ENCODE measurements around the gene ZNF827. TPM values are rescaled to one million over a fixed set of nuclear protein-coding genes. Genes with fewer than 3 reads are reported as not detected.

The ZNF827 gene
- total and polyA plus RNA-seq, 7 donors, result 1.8 to 37.7 (median 11.3) TPM

DNA sequence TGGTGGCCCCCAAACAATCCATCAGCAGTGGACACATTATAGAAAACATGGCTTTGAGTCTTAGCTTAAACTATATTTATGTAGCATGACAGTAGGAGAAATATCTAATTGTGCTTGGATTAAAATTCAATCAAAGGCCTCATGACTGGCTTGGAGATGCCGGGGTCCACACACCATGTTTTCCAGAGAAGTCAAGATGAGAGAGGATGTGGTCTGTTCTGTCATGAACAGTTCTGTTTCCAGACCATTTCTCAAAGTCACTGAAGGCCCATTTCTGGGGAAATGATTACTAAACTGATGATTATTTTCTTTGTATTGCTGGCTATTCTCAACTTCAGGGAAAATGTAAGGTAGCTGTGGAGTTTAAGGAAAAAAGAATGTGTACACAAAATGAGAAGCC is 182.4 kb downstream of the ZNF827 start:
- no peaks in the 10 kb centered on the region for H3K4me1 ChIP-seq
- H3K4me3 ChIP-seq, result no peak overlapping the region
- intact Hi-C loops (cut with DNase I), result no loop called here
- DNase-seq, result no peak
- TF ChIP-seq CTCF (IDR thresholded peaks at IDR 0.05) (no peak), POLR2AphosphoS5 (IDR thresholded peaks at IDR 0.05) (no peak), POLR2A (IDR thresholded peaks at IDR 0.05) (no peak), EP300 (IDR thresholded peaks at IDR 0.05) (no peak)
- no peaks in the 10 kb centered on the region for H3K27me3 ChIP-seq
- no peaks in the 10 kb centered on the region for H3K9me3 ChIP-seq
- no peak overlapping the region for H3K27ac ChIP-seq
- 90 to 93% methylated on average over 1 of the region's 1 CpG for WGBS, 2 donors
- peaks cover 0 to 17% (median 15%) of the 10 kb centered on the region in 4 donors for H3K36me3 ChIP-seq

DNA sequence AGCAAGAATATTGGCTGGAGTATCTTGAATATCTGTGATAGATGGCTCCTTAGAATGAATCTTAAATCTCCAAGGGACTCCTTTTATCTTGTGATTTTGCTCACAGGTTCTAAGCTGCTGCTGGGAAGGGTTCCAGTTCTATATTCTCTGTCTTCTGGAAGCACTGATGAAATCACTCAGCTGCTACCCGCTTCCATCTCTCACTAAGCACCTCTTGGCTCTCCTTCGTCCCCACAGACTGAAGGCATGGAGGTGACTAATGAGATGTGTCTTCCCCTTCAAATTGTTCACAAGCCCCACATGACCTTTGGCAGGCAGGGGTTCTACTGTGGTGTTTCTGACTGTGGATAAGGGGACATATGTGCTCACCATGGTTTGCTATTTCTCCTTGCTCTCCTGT is 182.8 kb downstream of the ZNF827 start:
- 95 to 96% methylated on average over 2 of the region's 2 CpGs for WGBS, 2 donors
- Histone ChIP-seq H3K4me1 (no peaks in the 10 kb centered on the region), H3K36me3 (peaks cover 0 to 12% (median 11%) of the 10 kb centered on the region in 4 donors), H3K27ac (no peak overlapping the region), H3K9me3 (no peaks in the 10 kb centered on the region), H3K4me3 (no peak overlapping the region), H3K27me3 (no peaks in the 10 kb centered on the region)
- intact Hi-C loops (cut with DNase I), result no loop called here
- no peak for DNase-seq
- no peak for TF ChIP-seq CTCF (IDR thresholded peaks at IDR 0.05)
- no peak for TF ChIP-seq POLR2AphosphoS5 (IDR thresholded peaks at IDR 0.05)
- TF ChIP-seq EP300 (IDR thresholded peaks at IDR 0.05), result no peak
- no peak for TF ChIP-seq POLR2A (IDR thresholded peaks at IDR 0.05)

- no peaks in the 10 kb centered on the region for H3K27me3 ChIP-seq
- H3K4me3 ChIP-seq, result no peak overlapping the region
- WGBS, 2 donors, result 94 to 96% methylated on average over 2 of the region's 2 CpGs
- no peaks in the 10 kb centered on the region for H3K36me3 ChIP-seq
- TF ChIP-seq CTCF (IDR thresholded peaks at IDR 0.05), result no peak
- TF ChIP-seq EP300 (IDR thresholded peaks at IDR 0.05), result no peak
- TF ChIP-seq POLR2AphosphoS5 (IDR thresholded peaks at IDR 0.05), result no peak
- no peak for TF ChIP-seq POLR2A (IDR thresholded peaks at IDR 0.05)
- H3K27ac ChIP-seq, result no peak overlapping the region
- peaks cover 0 to 4% (median 0%) of the 10 kb centered on the region in 4 donors for H3K4me1 ChIP-seq
- H3K9me3 ChIP-seq, result no peaks in the 10 kb centered on the region
- DNase-seq, result no peak
- intact Hi-C loops (cut with DNase I), result no loop called here
Measured at GRCh38 chr4:145743641-145744040, 195.0 kb downstream of the ZNF827 start.

GRCh38 chr4:145740806-145741205 is 197.8 kb downstream of the ZNF827 start:
- WGBS, 2 donors, result 80 to 83% methylated on average over 2 of the region's 2 CpGs

GRCh38 chr4:145739845-145740244 is 198.8 kb downstream of the ZNF827 start:
- no peak for DNase-seq
- intact Hi-C loops (cut with DNase I), result loop anchor here (5.0 to 10.0 kb wide), 4 partner anchors 77 to 785 kb away; partner anchors contain the start of genes OTUD4, SLC10A7 and SMAD1
- no peaks in the 10 kb centered on the region for H3K27me3 ChIP-seq
- no peaks in the 10 kb centered on the region for H3K9me3 ChIP-seq
- no peaks in the 10 kb centered on the region for H3K36me3 ChIP-seq
- H3K27ac ChIP-seq, result no peak overlapping the region
- WGBS, 2 donors, result 11 to 51% methylated on average over 5 of the region's 5 CpGs
- peaks cover 0 to 25% (median 23%) of the 10 kb centered on the region in 4 donors for H3K4me1 ChIP-seq
- no peak for TF ChIP-seq CTCF (IDR thresholded peaks at IDR 0.05)
- no peak for TF ChIP-seq EP300 (IDR thresholded peaks at IDR 0.05)
- TF ChIP-seq POLR2A (IDR thresholded peaks at IDR 0.05), result no peak
- TF ChIP-seq POLR2AphosphoS5 (IDR thresholded peaks at IDR 0.05), result no peak
- no peak overlapping the region for H3K4me3 ChIP-seq

More at GRCh38 chr4:145740806-145741205, 197.8 kb downstream of the ZNF827 start:
- peaks cover 0 to 16% (median 14%) of the 10 kb centered on the region in 4 donors for H3K4me1 ChIP-seq
- DNase-seq, result no peak
- no peak overlapping the region for H3K4me3 ChIP-seq
- TF ChIP-seq EP300 (IDR thresholded peaks at IDR 0.05), result no peak
- TF ChIP-seq POLR2AphosphoS5 (IDR thresholded peaks at IDR 0.05), result no peak
- no peaks in the 10 kb centered on the region for H3K9me3 ChIP-seq
- H3K36me3 ChIP-seq, result no peaks in the 10 kb centered on the region
- H3K27ac ChIP-seq, result no peak overlapping the region
- no peaks in the 10 kb centered on the region for H3K27me3 ChIP-seq
- intact Hi-C loops (cut with DNase I), result no loop called here
